Measurements from ENCODE around the gene PLXNC1.

The PLXNC1 gene

GRCh38 chr12:94162108-94162507, 13.7 kb downstream of the PLXNC1 start:
- DNase-seq = no peak

GRCh38 chr12:94163850-94164249, 15.5 kb downstream of the PLXNC1 start:
- DNase-seq = no peak

GRCh38 chr12:94165138-94165537, 16.8 kb downstream of the PLXNC1 start:
- no peak for DNase-seq

- DNase-seq = no peak
Measured at GRCh38 chr12:94165670-94166364, 17.4 kb downstream of the PLXNC1 start.

GRCh38 chr12:94167071-94167755, 18.8 kb downstream of the PLXNC1 start:
- no peak for DNase-seq

- no peak for DNase-seq
Measured at GRCh38 chr12:94167756-94168416, 19.5 kb downstream of the PLXNC1 start.

- DNase-seq = no peak
Measured at GRCh38 chr12:94169495-94169894, 21.1 kb downstream of the PLXNC1 start.

- no peak for DNase-seq
Measured at GRCh38 chr12:94169966-94170689, 21.8 kb downstream of the PLXNC1 start.

- DNase-seq = no peak
Measured at GRCh38 chr12:94170690-94171594, 22.6 kb downstream of the PLXNC1 start.

- DNase-seq = no peak
Measured at GRCh38 chr12:94171595-94171930, 23.2 kb downstream of the PLXNC1 start.

- no peak for DNase-seq
Measured at GRCh38 chr12:94172031-94172430, 23.7 kb downstream of the PLXNC1 start.

GRCh38 chr12:94172973-94173372, 24.6 kb downstream of the PLXNC1 start:
- DNase-seq = no peak

- no peak for DNase-seq
Measured at GRCh38 chr12:94173660-94174265, 25.4 kb downstream of the PLXNC1 start.

- DNase-seq = no peak
Measured at GRCh38 chr12:94174576-94174975, 26.2 kb downstream of the PLXNC1 start.

GRCh38 chr12:94175763-94176668, 27.6 kb downstream of the PLXNC1 start:
- no peak for DNase-seq

GRCh38 chr12:94178054-94178453, 29.7 kb downstream of the PLXNC1 start:
- no peak for DNase-seq

GRCh38 chr12:94178882-94179281, 30.5 kb downstream of the PLXNC1 start:
- no peak for DNase-seq

- no peak for DNase-seq
Measured at GRCh38 chr12:94179723-94180122, 31.3 kb downstream of the PLXNC1 start.

GRCh38 chr12:94180558-94181296, 32.4 kb downstream of the PLXNC1 start:
- DNase-seq = no peak

All from cerebellar nuclear complex (tissue), 1 donor.